ENCODE results near the gene MEF2B.
"Not testable (repeated sequence)": the region's sequence is repeated elsewhere in the genome, so short reads cannot be mapped to it uniquely, and the experiment has no call there.

The MEF2B gene

DNA sequence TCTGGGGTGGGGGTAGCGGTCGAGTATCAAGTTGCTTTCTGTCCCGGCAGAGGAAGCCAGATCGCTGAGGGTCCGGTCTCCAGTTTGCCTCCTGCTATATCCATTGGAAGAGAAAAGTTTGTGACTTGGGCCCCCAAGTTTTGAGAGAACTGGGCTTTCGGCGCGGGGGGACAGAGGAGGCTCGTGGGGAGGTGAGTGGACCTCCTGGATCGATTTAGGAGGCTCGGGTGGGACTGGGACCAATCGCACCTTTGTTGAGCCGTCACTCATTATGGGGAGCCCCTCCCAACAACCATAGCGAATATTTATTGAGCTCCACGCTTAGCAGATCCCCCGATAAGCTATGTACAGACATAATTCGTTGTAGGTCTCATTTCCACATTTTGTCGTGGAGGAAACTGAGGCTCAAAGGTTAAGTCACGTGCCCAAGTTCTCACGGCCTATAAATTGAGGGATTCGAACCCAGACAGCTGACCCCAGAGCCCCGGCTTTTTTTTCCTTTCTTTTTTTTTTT, 22.9 kb upstream of the MEF2B start:
- no peak for DNase-seq (ENCODE audit: low spot score)

DNA sequence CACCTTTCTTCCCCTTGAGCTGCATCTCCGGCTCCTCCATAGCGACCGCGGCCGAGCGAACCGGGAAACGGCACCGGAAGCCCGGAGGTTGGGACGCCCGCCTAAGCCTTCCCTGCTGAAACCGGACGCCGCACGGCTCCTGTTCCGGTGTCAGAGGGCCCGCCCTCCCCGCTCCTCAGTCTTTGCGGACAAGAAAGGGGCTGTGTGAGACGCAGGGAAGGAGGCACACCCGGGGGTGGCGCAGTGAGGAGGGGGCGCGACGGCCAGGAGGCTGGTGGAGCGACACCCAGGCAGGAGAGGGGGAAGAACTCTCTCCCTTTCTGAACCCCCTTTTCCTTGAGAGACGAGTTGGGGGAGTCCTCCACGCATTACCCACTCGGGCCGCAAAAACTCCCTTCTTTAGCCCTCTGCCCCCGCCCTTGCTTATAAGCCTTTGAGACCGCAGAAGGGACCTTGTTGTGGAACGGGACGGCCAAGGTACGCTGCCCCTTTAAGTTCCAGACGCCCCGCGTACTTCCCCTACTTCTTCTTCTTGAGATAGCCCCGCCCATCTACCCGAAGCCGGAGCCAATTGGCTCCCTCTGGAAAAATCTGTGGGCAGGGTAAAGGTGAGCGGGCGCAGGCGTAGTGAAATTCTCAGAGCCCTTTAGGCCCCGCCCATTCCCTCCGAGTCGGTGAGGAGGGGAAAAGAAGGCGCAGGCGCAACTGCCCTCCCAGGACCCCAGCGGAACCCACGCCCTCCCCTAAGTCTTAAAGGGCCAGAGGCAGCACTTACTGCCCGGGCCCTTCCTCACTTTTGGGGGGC, 22.2 kb upstream of the MEF2B start, which contains the start of the genes BORCS8 and RFXANK:
TSS of gene BORCS8 (minus strand) at position 75 of the 805 bp plus-strand sequence. CDS start at position 40, 35 bp downstream.
TSS of gene RFXANK (plus strand) at position 181 of the 805 bp plus-strand sequence. CDS start 1,689 bp downstream, outside the sequence.
- peak; percentile 99 for DNase-seq (ENCODE audit: low spot score)

DNA sequence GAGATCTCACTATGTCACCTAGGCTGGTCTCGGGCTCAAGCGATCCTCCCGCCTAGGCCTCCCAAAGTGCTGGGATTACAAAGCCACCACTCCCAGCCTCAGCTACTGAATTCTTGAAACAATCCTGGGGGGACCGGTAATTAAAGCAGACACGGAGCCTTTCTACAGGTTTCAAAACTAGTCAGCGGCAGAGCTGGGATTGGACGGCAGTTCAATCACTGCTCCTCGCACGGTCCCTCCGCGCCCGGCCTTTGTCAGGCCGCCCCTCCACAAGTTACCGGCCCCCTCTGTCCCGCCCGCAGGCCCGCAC, 21.7 kb upstream of the MEF2B start:
- no peak for DNase-seq (ENCODE audit: low spot score)

DNA sequence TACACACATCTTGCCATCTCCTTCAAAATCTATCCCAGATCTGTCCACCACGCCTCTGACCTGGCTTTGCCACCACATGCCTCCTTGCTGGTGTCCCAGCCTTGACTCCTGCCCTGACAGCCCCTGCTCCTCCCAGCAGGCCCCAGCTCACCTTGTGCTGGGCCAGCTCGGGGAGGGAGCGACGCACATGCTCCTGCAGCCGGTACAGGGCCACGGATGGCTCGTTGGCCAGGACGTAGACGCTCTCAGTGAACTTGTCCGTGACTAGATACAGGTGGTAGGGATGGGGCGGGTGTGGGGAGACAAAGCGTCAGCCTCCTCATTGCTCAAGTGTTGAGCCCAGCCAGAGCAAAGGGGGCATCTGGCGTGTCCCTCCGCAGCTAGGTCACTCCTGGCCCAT, 16.7 kb upstream of the MEF2B start:
- DNase-seq (ENCODE audit: low spot score), result no peak

DNA sequence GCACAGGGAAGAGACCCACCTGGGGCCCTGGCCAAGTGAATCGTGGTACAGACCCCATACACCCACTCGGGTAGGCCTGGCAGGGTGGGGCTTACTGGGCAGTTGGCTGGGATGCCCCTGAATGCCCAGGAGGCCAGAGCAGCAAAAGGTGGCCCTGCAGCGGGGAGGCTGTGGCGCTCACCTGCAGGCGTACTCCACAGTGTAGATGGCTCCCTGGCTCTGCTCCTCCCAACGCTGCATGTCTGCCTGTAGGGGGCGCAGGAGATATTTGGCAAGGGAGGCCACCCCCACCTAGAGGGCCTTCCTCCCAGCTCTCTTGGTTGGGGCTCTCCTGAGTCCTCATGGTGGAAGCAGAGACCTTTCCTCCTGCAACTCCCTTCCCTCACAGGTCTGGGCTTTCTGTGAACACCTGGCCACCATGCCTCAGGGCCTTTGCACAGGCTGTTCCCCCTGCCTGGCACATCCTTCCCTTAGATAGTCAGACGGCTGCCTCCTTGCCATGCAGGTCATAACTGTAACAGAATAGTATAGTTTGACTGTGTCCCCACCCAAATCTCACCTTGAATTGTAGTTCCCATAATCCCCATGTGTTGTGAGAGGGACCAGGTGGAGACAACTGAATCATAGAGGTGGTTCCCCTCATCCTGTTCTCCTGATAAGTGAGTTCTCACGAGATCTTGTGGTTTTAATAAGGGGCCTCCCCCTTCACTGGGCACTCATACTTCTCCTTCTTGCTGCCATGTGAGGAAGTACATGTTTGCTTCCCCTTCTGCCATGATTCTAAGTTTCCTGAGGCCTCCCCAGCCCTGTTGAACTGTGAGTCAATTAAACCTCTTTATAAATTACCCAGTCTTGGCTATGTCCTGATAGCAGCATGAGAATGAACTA, 16.0 kb upstream of the MEF2B start:
- DNase-seq (ENCODE audit: low spot score), result peak; percentile 58

DNA sequence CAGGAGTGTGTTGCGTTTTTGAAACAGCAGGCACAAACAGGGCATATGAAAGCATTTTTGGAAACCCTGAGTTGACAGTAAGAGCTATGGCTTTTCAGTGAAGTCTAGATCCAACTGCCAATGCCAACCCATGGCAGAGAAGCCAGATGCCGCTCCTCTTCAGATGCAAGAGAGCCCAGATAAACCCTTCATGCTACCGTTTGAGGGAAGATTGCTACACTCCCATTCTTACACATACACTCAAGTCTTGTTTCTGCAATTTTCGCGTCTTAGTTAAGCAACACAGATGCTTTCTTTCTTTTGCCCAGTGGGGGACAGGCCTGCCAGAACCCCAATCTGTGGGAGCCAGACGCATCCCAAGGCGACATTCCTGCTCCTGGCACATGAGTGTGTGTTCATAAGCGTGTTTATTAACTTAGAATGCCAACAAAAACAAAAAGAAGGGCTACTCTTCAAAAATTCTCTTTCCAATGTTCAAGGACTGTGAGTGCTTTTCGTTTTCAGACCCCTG, 11.5 kb upstream of the MEF2B start:
- DNase-seq (ENCODE audit: low spot score), result no peak

DNA sequence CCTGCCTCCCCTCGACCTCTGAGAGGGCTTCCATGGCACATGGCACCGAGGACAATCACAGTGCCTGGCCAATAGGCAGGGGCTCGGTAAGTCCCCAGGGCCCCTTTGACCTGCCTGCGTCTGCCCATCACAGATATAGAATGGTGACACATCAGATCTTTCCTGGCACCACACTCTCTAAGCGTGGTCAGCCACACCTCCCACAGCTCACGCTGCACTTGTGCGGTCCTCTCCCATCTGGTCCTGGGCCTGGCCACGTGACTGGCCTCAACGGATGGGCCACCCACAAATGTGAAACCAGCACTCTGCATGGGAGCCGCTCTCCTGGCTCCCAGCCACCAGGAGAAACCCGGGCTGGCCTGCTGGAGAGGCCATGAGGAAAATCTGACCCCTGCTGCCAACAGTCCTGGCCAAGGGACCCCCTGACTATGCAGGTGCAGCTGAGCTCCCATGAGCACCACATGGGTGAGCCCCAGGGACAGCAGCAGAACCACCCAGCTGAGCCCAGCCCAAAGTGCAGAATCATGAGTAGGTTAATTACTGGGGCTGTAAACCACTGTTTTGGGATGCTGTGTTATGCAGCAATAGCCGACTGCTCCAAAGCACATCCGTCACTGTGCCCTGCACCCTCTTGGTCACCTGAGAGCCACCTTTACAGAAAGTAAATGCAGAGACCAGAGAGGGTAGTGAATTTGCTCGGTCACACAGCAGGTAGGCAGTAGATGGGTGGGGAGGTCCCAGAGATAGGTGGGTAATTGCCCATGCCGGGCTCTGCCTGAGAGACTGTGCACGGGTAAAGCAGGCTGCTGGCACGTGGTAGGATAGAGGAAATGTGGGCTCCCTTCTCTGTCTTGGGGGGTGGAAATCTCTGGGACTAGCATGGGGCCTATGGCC, 9.7 kb upstream of the MEF2B start:
- DNase-seq (ENCODE audit: low spot score), result no peak

DNA sequence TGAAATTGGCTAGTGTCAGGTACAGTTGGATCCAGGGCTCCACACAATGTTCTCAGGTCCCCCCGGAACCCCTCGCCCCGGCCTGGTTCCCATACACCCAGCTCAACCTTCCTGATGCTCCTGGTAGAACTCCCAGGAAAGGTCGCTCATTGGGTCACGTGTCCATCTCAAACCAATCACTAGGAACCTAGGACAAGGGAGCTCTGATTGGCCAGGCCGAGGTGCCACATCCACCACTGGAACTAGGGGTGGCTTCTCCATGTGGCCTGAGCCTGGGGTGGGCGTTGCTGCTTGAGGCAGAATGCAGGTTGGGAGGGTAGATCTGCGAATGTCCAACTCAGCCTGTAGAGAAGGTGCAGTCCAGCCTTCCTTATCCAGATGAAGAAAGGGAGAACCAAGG, 6.9 kb upstream of the MEF2B start:
- no peak for DNase-seq (ENCODE audit: low spot score)

DNA sequence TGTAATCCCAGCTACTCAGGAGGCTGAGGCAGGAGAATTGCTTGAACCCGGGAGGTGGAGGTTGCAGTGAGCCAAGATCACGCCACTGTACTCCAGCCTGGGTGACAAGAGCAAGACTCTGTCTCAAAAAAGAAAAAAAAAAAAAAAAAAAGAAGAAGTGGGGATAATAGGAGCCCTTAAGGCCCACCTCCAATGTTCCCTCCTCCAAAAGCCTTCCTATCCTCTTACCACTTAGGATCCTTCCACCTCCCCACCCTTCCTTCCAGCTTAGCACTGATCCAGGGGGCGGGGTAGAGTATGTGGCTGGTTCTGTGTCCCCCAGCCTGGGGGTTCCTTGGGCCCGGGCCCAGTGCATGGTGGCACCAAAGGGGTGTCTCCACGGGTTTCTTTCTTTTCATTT, 3.2 kb upstream of the MEF2B start:
- DNase-seq (ENCODE audit: low spot score), result not testable (repeated sequence)

DNA sequence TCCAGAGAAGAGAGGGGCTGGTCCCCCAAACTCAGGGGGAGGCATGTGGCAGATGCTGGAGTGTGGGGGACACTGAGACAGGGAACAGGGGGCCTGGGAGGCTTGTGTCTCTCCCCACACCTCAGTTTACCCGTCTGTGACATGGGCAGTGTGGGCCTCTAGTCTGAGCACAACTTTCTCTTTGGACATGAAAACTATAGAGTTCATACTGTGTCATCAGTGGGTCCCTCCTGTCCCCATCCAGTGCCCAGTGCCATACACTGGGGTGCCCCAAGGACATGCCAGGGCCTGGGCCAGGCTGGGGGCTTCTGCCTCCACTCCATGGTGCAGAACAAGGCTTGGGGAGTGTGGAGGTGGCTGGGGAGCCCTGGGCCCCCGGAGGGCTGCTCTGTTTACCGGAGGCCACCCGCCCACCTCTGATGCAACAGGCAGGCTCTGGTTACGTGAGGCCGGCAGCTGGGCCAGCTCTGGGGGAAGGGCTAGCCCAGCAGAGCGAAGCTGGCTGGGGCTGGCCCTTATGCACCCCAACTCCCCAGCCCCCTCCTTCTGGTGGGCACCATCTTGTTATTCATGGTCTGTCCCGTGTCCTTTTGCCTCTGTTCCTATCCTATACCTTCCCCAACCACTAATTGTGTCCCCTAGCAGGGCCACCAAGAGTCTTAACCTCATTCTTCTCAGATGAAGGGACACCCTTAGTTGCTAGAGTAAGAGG, 1.9 kb upstream of the MEF2B start:
- no peak for DNase-seq (ENCODE audit: low spot score)

DNA sequence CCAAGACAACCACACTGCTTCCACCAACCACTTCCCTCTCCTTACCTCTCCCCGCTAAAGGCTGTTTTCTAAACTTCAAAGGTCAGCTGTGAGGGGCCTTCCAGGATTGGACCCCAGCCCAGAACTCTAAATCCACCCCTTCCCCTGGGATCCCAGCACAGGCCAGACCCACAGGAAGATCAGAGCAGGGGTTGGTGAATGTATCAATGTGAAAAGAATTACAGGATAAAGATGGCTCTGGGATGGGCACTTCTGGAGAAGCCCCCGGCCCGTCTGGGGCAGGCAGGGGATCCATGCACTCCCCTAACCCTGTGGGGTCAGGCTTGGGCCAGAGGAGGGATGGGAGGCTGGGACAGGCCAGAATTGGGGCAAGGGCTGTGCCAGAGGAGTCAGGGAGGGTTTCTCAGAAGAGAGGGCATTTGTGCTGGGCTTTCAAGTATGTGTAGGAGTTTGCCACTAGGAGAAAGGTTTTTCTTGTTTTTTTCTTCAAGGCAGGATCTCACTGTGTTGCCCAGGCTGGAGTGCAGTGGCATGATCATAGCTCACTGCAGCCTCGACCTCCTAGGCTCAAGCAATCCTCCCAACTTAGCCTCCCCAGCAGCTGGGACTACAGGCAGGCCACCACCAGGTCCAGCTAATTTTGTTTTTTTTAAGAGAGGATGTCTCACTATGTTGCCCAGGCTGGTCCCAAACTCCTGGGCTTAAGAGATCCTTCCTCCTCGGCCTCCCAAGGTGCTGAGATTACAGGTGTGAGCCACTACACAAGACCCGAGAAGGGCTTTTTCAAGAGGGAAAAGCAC, 1.0 kb upstream of the MEF2B start:
- DNase-seq (ENCODE audit: low spot score), result no peak

DNA sequence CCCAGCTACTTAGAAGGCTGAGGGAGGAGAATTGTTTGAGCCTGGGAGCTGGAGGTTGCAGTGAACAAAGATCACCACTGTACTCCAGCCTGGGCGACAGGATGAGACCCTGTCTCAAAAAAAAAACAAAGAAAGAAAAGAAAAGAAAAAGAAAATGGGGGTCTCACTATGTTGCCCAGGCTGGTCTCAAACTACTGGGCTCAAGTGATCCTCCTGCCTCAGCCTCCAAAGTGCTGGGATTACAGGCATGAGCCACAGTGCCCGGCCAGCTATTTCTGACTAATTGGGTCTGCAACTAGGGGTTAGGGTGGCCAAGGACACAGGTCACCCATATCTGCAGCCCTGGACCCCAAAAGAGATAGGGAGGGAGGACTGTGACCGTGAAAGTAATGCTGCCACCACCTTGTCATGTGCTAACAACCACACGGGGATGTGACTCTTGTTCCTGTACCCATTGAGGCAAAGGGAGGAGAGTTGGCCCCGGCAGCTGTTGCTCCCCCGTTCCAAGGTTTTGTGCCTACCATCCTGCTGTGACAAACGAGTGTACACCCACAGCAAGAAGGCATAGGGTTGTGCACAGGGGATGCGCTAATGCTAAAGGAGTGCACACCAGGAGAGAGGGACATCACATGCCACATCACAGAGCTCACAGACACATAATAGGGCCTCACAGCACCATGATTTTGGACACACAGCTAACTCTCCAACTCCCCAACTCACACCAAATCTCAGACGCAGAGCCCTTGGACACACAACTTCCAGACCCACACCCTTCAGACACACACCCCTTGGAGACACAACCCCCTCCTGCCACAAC, 619 bp downstream of the MEF2B start:
- no peak for DNase-seq (ENCODE audit: low spot score)

DNA sequence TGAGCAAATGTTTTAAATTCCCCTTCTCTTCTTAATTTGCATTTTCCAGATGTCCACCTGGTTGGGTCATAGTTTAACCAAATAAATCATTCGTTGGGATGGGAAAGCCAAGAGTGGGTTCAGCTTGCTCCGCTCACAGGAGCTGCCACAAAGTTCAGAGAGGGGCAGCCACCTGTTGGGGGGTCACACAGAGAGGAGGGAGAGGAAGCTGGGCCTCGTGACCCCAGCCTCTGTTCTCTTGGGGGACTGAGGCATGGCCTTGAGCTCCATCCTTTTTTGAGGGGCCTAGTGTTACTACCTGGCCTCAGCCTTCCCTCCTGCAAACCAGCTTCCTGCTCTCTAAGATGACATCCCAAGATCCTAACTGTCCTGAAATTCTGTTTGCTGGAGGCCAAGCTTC, 2.5 kb downstream of the MEF2B start:
- DNase-seq (ENCODE audit: low spot score), result no peak

DNA sequence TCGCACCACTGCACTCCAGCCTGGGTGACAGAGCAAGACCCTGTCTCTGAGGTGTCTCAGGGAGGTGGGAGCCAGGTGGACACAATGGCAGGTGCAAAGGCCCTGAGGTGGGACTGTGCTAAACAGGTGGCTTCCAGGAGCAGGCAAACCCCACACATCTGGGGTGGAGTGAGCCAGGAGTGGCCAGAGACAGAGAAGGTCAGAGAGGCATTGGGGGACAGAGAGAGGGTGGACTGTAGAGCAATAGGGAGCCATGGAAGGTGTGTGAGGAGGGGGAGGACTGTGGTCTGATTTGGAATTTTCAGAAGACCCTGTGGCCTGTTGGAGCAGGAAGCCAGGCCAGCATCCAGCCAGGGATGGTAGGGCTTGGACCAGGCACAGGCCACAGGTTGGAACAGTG, 4.7 kb downstream of the MEF2B start:
- no peak for DNase-seq (ENCODE audit: low spot score)

DNA sequence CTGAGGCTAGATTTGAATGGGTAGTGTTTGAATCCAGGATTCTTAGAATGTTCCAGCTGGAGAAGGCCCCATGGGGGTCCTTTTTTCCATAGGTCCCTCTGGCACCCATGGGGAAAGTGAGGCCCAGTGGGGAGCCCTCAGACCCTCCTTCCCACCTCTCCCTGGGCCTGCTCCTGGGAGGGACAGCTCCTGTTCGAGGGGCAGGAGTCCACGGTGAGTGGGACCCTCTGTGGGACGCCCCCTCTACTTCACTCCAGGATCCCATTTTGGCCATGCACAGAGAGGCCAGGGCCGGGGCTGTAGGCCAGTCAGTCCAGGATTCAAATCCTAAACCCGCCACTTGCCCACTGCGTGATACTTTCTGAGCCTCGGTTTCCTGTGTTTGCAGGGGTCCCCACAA, 7.6 kb downstream of the MEF2B start:
- DNase-seq (ENCODE audit: low spot score), result no peak

DNA sequence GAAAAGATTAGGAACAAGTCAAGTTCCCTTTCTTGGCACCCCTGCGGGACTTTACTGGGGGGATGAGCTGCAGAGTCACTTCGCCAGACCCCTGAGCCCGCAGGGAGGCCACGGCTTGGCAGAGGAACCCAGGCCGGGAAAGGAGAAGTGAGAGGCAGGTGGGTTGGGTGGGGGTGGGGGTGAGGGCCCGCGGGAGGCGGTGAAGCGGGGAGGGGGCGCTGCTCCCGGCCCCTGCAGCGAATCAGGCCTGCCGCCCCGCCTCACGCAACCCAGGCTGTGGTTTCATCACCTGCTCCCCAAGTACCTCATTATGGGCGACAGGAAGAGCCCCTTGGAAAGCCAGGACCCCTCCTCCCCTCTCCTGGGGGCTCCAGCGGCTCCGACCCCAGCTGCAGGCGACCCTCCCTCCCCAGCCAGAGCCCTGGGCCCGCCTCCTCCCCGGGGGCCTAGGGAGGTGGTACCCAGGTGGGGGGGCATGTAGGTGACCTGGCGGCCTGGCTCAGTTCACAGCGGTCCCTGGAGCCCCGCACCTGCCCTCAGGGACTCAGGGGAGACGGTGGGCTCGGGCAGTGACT, 9.5 kb downstream of the MEF2B start:
- DNase-seq (ENCODE audit: low spot score), result no peak

DNA sequence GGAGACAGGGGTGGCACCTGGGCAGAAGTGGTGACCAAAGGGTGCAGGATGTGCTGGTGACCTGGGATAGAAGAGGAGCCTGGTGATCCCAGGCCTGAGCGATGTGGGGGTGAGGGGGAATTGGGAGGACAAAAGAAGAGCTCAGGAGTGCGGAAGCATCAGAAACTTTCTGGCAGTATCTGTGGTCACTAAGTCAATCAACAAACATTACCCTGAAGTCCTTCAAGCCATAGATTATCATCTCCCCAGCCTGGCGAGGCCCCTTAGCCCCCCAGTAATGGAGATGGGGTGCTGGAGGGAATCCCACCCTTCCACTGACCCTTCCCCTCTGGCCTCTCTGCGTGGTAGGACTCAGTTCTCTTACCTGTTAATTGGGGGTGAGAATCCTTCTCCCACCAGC, 10.5 kb downstream of the MEF2B start:
- DNase-seq (ENCODE audit: low spot score), result no peak

DNA sequence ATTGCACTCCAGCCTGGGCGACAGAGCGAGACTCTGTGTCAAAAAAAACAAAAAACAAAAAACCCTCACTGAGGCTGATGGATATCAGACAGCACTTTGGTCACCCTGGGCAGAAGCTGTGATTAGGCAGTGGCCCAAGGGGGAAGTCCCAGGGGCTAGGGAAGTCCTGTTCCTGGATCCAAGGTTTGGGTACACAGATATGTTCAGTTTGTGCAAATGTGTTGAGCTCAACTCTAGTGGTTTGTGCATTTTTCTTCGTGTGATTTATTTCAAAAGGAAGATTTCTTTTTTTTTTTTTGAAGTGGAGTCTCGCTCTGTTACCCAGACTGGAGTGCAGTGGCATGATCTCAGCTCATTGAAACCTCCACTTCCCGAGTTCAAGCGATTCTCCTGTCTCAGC, 12.3 kb downstream of the MEF2B start:
- no peak for DNase-seq (ENCODE audit: low spot score)

Data from AG20443 (cell line).